Epithelial cell of prostate (primary cell): Measurements from ENCODE around the gene YTHDC1.
A peak's percentile ranks its signal among the peaks of the same experiment; 100 is the strongest.

Experiments used
- DNase-seq: peaks from one replicate; pipeline ENCODE4 v3.0.0-alpha.2; 2011; ENCODE audit warnings: low read depth, low spot score
- H3K27ac ChIP-seq: fragments of 450-650 bp; 2 replicates; pipeline ENCODE4 v1.5.1; 2017; ENCODE audit warnings: mild to moderate bottlenecking

YTHDC1 gene

GRCh38 chr4:68360231-68360968 lies 10.5 kb upstream of the YTHDC1 start:
- no peak for DNase-seq
- peak overlapping the region; percentile 96 for H3K27ac ChIP-seq

DNA sequence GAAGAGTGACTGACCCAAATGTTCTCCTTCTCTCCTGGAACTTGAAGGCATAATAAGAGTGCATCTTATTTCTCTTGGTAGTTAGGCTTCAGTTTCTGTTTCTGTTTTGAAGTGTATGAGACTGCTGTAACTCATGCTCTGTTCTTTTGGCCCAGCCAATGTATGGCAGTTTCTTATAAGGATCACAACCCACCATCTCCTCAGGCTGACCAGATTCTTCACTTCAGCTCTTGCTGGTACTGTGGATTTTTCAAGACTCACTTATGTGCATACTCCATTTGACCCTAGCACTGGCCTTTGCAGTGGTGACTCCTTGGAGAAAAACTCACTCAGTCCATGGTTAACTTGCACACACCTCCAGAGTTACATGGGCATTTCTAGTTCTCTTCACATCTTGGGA lies 9.6 kb upstream of the YTHDC1 start:
- no peak for DNase-seq
- no peak overlapping the region for H3K27ac ChIP-seq

GRCh38 chr4:68358988-68359387 lies 9.1 kb upstream of the YTHDC1 start:
- DNase-seq: no peak
- H3K27ac ChIP-seq: no peak overlapping the region

DNA sequence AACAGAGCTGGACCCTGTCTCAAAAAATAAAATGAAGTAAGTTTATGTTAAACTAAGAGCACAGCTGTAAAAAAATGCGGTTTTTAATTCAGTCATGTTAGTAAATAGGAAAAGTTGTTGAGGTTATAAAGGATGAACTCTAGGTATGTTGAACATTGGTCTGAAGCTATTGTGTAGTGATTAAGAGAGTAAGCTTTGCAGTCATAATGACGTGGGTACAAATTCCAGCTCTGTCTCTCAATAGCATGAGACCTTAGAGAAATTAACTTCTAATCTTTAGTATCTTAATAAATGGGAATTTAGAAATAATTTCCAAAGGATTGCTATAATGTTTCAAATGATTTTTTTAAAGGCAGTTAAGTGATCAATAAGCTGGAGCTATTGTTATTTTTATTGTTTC lies 2.9 kb upstream of the YTHDC1 start:
- no peak for DNase-seq

GRCh38 chr4:68349279-68349648 lies 626 bp downstream of the YTHDC1 start:
- H3K27ac ChIP-seq: peak overlapping the region; percentile 89
- no peak for DNase-seq

More for the DNA sequence above, 2.9 kb upstream of the YTHDC1 start:
- no peak overlapping the region for H3K27ac ChIP-seq

DNA sequence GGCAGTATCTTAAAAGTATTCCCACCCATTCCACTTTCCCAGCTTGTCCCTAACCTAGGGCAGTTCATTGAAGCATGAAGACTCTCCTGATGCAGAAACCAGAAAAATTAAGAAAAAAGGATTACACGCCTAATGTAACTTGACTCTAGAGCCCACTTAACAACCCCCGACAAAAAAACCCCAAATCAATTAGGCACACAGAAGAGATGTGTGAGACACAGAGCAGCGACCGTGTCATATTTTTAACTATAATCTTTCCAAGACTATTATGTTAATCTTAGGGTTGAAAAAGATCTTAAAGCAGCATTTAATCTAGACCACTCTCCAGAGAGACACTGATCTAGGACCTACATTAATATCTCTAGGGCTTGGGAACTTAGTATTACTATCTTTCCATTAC lies 1.3 kb downstream of the YTHDC1 start:
- peak overlapping the region; percentile 89 for H3K27ac ChIP-seq
- no peak for DNase-seq

- H3K27ac ChIP-seq: peak overlapping the region; percentile 89
- no peak for DNase-seq
These were observed 2.0 kb downstream of the YTHDC1 start for GRCh38 chr4:68347845-68348244.

- DNase-seq: peak; percentile 43
- H3K27ac ChIP-seq: peak overlapping the region; percentile 89
These were observed 3.4 kb downstream of the YTHDC1 start for GRCh38 chr4:68346461-68346860.

GRCh38 chr4:68344785-68345184 lies 5.1 kb downstream of the YTHDC1 start:
- no peak for DNase-seq
- H3K27ac ChIP-seq: no peak overlapping the region

GRCh38 chr4:68344049-68344448 lies 5.8 kb downstream of the YTHDC1 start:
- no peak overlapping the region for H3K27ac ChIP-seq
- no peak for DNase-seq

GRCh38 chr4:68342134-68342533 lies 7.8 kb downstream of the YTHDC1 start:
- no peak overlapping the region for H3K27ac ChIP-seq
- DNase-seq: peak; percentile 10

- no peak overlapping the region for H3K27ac ChIP-seq
- no peak for DNase-seq
These were observed 11.3 kb downstream of the YTHDC1 start for GRCh38 chr4:68338625-68339024.

DNA sequence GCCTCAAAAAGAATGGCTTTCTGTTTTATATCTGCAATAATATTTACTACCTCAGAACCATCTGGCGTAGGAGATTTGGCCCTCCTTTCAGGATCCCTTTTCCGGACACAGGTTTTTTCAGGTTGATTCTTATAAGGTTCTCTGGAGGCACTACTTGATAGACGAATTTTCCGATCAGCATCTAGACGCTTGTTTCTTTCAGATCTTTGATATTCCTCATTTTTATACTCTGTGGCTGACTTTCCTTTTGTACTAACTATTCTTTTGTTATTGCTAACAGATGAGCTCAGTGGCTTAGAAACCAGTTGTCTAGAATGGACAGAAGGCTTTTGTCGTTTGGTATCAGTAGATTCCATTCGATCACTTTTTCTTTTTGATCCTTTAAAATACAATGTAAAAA lies 12.4 kb downstream of the YTHDC1 start:
- no peak for DNase-seq
- no peak overlapping the region for H3K27ac ChIP-seq

GRCh38 chr4:68337004-68337403 lies 12.9 kb downstream of the YTHDC1 start:
- no peak for DNase-seq
- no peak overlapping the region for H3K27ac ChIP-seq

- no peak for DNase-seq
- no peak overlapping the region for H3K27ac ChIP-seq
These were observed 13.4 kb downstream of the YTHDC1 start for GRCh38 chr4:68336530-68336929.

DNA sequence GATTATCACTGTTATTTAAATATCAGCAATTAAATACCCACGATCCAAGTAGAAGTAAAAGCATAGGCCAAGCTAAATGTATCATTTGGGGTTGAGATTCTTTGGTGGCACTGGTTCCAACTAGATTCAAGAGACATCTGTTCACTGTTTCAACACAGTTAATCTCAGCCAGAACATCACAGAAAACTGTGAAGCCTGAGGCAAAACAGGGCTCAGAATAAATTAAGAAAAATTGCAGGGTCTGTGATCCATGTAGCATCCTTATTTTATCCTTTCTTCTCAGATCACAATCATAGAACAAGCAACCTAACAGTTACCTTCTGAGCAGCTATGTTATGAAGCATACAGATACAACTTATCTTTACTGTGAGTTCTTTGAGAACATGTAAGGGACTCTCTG lies 23.7 kb downstream of the YTHDC1 start:
- no peak overlapping the region for H3K27ac ChIP-seq
- DNase-seq: no peak

- no peak overlapping the region for H3K27ac ChIP-seq
These were observed 25.2 kb downstream of the YTHDC1 start for GRCh38 chr4:68324519-68325262.

DNA sequence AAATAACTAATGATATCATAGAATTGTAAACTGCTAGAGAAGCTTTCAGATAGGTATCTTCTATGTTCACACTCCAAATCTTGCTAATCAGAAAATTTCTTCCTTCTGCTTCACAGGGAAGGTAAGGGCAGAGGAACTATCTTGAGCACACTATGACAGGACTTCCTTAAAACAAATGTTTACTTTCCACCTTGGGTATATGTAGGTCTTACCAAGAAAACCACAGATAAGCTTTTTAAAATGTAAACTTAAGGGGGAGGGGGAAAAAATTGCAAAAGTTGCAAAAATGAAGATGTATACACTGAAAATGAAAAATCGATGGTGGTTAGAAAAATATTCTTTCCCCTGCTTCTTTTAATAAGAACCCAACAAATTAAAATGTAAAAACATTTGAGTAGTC lies 30.9 kb downstream of the YTHDC1 start:
- DNase-seq: no peak
- H3K27ac ChIP-seq: no peak overlapping the region

More at GRCh38 chr4:68324519-68325262, 25.2 kb downstream of the YTHDC1 start:
- no peak for DNase-seq

DNA sequence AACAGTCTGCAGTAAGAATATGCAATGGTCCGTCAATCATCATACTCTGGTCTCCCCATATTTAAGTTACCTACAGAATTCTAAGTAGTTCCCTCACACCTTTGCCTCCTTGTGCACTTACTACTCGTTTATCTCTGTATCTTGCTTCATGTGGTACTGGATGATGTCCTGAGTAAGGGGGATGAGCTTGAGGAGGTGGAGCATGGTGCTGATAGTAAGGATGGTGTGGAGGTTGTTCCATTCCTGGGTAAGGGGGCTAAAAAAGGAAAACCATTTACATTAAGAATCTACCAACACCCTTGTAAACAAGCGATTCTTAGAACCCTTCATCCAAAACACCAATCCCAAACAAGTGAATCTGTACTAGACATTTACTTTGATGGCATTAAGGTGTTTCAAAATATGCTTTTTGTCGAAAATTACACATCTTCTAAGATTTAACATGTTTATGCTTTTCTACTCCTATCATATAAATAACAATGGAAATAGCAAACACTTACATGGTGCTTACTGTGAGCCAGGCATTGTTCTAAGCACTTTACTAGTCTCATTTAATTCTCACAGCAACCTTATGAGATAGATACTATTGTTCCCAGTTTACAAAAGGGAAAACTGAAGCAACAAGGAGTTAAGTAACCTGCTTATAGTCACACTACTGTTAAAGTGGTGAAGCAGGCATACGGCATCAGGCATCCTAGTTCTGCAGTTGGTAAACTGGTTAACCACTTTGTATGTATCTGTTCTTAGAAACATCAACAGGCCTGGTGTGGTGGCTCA lies 33.5 kb downstream of the YTHDC1 start:
- DNase-seq: no peak
- no peak overlapping the region for H3K27ac ChIP-seq

DNA sequence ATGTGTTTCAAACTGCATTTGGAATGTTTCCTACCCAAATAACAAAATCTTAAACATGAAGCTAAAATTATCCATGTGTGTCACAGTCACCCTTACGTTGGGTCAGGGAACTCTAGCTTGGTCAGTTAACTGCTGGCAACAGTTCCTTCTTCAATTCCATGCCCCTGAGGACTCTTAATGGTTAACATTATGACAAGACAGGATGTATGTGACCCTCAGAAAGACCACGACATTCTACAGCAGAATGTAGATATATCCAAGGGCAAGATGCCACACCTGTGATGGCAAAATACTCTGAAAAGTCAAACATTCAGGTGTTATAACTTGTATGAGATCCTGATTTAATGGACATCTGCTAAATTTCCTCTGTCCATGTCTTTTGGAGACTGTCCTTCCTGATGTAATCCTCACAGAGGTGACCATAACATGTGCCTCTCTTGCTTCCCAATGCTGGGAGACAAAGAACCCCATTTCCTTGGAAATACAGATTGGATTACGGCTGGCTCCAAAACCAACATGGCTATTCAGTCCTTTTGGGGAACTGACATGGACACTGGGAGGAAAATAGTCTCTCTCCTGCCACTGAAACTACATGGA lies 39.1 kb downstream of the YTHDC1 start:
- DNase-seq: no peak
- no peak overlapping the region for H3K27ac ChIP-seq

- no peak for DNase-seq
- H3K27ac ChIP-seq: no peak overlapping the region
These were observed 45.2 kb downstream of the YTHDC1 start for GRCh38 chr4:68304731-68305130.
